ENCODE data around the gene C2orf42.

Gene C2orf42

DNA sequence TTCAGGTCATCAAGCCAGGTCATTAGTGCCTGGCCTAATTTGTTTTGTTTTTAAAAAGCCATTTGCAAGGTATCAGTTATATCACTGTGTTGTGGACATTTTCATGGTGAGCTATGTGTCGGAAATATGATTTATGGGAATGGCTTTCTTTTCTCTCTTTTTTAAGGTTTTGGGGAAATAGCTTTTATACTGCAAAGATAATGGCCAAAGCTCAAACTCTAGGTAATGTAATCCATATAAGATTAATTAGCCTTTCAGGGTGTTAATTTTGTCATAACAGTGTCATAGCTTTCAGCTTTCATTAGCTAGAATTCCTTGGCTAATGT, 57.7 kb downstream of the C2orf42 start:
- TF ChIP-seq CREB1 (IDR thresholded peaks at IDR 0.05; ENCODE audit: low read depth) (no peak), TCF12 (IDR thresholded peaks at IDR 0.05; ENCODE audit: low read depth) (no peak), RAD21 (IDR thresholded peaks at IDR 0.05; ENCODE audit: low read depth) (no peak), TEAD4 (IDR thresholded peaks at IDR 0.05) (no peak), EP300 (IDR thresholded peaks at IDR 0.05; ENCODE audit: borderline replicate concordance) (no peak), YY1 (IDR thresholded peaks at IDR 0.05; ENCODE audit: low read depth) (no peak), CEBPB (IDR thresholded peaks at IDR 0.05) (no peak), FOXM1 (IDR thresholded peaks at IDR 0.05; ENCODE audit: borderline replicate concordance, low read depth) (no peak), NFIC (IDR thresholded peaks at IDR 0.05) (no peak), TAF1 (IDR thresholded peaks at IDR 0.05; ENCODE audit: low read depth) (no peak), ZBTB7A (IDR thresholded peaks at IDR 0.05; ENCODE audit: low read depth) (no peak), EGR1 (IDR thresholded peaks at IDR 0.05) (no peak)
- TF ChIP-seq, protein P1, sequence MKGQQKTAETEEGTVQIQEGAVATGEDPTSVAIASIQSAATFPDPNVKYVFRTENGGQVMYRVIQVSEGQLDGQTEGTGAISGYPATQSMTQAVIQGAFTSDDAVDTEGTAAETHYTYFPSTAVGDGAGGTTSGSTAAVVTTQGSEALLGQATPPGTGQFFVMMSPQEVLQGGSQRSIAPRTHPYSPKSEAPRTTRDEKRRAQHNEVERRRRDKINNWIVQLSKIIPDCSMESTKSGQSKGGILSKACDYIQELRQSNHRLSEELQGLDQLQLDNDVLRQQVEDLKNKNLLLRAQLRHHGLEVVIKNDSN (IDR thresholded peaks at IDR 0.05), result no peak
- TF ChIP-seq, protein P2, sequence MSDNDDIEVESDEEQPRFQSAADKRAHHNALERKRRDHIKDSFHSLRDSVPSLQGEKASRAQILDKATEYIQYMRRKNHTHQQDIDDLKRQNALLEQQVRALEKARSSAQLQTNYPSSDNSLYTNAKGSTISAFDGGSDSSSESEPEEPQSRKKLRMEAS (IDR thresholded peaks at IDR 0.05), result no peak
- TF ChIP-seq, protein P3, sequence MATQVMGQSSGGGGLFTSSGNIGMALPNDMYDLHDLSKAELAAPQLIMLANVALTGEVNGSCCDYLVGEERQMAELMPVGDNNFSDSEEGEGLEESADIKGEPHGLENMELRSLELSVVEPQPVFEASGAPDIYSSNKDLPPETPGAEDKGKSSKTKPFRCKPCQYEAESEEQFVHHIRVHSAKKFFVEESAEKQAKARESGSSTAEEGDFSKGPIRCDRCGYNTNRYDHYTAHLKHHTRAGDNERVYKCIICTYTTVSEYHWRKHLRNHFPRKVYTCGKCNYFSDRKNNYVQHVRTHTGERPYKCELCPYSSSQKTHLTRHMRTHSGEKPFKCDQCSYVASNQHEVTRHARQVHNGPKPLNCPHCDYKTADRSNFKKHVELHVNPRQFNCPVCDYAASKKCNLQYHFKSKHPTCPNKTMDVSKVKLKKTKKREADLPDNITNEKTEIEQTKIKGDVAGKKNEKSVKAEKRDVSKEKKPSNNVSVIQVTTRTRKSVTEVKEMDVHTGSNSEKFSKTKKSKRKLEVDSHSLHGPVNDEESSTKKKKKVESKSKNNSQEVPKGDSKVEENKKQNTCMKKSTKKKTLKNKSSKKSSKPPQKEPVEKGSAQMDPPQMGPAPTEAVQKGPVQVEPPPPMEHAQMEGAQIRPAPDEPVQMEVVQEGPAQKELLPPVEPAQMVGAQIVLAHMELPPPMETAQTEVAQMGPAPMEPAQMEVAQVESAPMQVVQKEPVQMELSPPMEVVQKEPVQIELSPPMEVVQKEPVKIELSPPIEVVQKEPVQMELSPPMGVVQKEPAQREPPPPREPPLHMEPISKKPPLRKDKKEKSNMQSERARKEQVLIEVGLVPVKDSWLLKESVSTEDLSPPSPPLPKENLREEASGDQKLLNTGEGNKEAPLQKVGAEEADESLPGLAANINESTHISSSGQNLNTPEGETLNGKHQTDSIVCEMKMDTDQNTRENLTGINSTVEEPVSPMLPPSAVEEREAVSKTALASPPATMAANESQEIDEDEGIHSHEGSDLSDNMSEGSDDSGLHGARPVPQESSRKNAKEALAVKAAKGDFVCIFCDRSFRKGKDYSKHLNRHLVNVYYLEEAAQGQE (IDR thresholded peaks at IDR 0.05; ENCODE audit: low read depth), result no peak

DNA sequence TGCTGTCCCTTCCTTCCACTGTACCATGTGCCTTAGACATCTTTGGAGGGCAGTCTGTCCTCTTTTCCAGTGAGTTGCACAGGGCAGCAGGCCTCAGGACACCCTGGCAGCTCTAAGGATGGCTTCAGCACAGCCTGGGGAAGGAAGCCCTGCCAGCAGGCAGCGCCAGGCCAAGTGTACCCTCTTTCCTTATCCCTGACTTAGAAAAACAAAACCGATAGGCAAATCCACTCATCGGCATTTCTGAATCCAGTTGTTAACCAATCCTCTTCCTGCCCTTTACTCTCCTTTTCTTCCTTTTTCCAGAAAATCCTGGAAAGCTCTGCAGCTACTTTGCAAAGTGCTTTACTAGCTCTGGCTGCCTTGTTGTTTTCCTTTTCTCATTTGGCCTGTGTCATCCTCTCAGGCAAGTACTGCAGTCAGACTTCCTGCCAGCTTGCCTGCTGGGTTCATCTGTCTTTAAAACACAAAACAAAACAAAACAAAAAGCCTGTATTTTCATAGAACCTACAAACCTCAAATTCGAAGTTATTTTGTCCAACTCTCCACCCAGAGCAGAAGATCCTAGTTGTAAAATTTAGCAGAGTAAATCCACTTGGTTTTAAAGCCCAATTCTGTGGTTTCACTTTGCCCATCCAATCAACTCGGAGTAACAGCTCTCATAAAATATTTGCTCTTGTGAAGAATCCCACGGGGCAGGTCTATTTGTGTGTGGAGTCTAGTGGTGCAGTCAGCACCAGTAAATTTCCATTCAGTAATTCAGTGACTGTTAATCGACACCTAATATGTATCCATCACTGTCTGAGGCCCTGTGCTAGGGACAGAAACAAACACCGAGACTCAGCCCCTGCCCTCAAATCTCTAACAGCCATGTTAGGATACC, 58.3 kb downstream of the C2orf42 start:
- TF ChIP-seq CREB1 (IDR thresholded peaks at IDR 0.05; ENCODE audit: low read depth) (no peak), FOXM1 (IDR thresholded peaks at IDR 0.05; ENCODE audit: borderline replicate concordance, low read depth) (no peak), RAD21 (IDR thresholded peaks at IDR 0.05; ENCODE audit: low read depth) (no peak), TCF12 (IDR thresholded peaks at IDR 0.05; ENCODE audit: low read depth) (no peak), EP300 (IDR thresholded peaks at IDR 0.05; ENCODE audit: borderline replicate concordance) (no peak), EGR1 (IDR thresholded peaks at IDR 0.05) (no peak), ZBTB7A (IDR thresholded peaks at IDR 0.05; ENCODE audit: low read depth) (no peak), NFIC (IDR thresholded peaks at IDR 0.05) (no peak), YY1 (IDR thresholded peaks at IDR 0.05; ENCODE audit: low read depth) (no peak), CEBPB (IDR thresholded peaks at IDR 0.05) (no peak), TEAD4 (IDR thresholded peaks at IDR 0.05) (no peak), TAF1 (IDR thresholded peaks at IDR 0.05; ENCODE audit: low read depth) (no peak)
- TF ChIP-seq, protein P1 (IDR thresholded peaks at IDR 0.05), result no peak
- TF ChIP-seq, protein P3 (IDR thresholded peaks at IDR 0.05; ENCODE audit: low read depth), result no peak
- TF ChIP-seq, protein P2 (IDR thresholded peaks at IDR 0.05), result no peak

DNA sequence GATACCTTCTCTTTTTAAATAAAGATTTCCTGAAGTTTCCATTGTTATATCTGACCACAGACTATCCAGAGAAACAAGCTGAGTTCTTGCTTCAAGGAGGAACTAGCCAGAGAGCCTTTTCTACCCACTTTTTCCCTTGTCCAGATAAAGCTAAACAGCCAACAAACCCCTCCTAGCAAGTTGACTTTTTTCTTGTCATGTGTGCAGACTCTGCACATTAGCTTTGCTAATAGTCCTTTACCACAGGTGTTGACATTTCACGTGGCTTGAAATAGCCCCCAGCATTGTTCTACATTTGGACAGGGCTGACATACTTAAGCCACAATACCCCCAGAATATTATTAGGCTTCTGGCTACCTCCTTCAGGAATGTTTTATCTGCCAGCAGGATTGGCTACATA, 62.8 kb downstream of the C2orf42 start:
- TF ChIP-seq TCF12 (IDR thresholded peaks at IDR 0.05; ENCODE audit: low read depth) (no peak), CEBPB (IDR thresholded peaks at IDR 0.05) (no peak), RAD21 (IDR thresholded peaks at IDR 0.05; ENCODE audit: low read depth) (no peak), NFIC (IDR thresholded peaks at IDR 0.05) (no peak), CREB1 (IDR thresholded peaks at IDR 0.05; ENCODE audit: low read depth) (no peak), TAF1 (IDR thresholded peaks at IDR 0.05; ENCODE audit: low read depth) (no peak), FOXM1 (IDR thresholded peaks at IDR 0.05; ENCODE audit: borderline replicate concordance, low read depth) (no peak), YY1 (IDR thresholded peaks at IDR 0.05; ENCODE audit: low read depth) (no peak), TEAD4 (IDR thresholded peaks at IDR 0.05) (no peak), EGR1 (IDR thresholded peaks at IDR 0.05) (no peak), ZBTB7A (IDR thresholded peaks at IDR 0.05; ENCODE audit: low read depth) (no peak), EP300 (IDR thresholded peaks at IDR 0.05; ENCODE audit: borderline replicate concordance) (no peak)
- TF ChIP-seq, protein P1 (IDR thresholded peaks at IDR 0.05), result no peak
- TF ChIP-seq, protein P2 (IDR thresholded peaks at IDR 0.05), result no peak
- TF ChIP-seq, protein P3 (IDR thresholded peaks at IDR 0.05; ENCODE audit: low read depth), result no peak
